Sigmoid colon (tissue), 7 donors: ENCODE results near the gene NR3C2. TPM values are rescaled to one million over a fixed set of nuclear protein-coding genes. Genes with fewer than 3 reads are reported as not detected.

Experiments
- DNase-seq: peaks from one replicate; pipeline ENCODE4 v3.0.0-alpha.2; 2019
- H3K27ac ChIP-seq, 4 donors: fragments of 200-600 bp; sonication (generic); one replicate each; pipeline ENCODE4 v1.5.1; 2016 to 2019; ENCODE audit warnings: mild to moderate bottlenecking in 1 of 4
- H3K27me3 ChIP-seq, 3 donors: fragments of 200-600 bp; sonication (generic); one replicate each; pipeline ENCODE4 v1.5.1; 2019; ENCODE audit warnings: mild to moderate bottlenecking in 1 of 3
- H3K36me3 ChIP-seq, 4 donors: fragments of 200-600 bp; sonication (generic); one replicate each; pipeline ENCODE4 v1.5.1; 2016 to 2019
- H3K4me1 ChIP-seq, 4 donors: fragments of 200-600 bp; sonication (generic); one replicate each; pipeline ENCODE4 v1.5.1; 2017 to 2019
- H3K4me3 ChIP-seq, 4 donors: fragments of 200-600 bp; sonication (generic); one replicate each; pipeline ENCODE4 v1.5.1; 2017 to 2019; ENCODE audit warnings: mild to moderate bottlenecking in 2 of 4, moderate library complexity in 1 of 4
- H3K9me3 ChIP-seq, 4 donors: fragments of 200-600 bp in 3 of 4; sonication (generic) in 3 of 4; one replicate each; pipeline versions ENCODE4 v1.5.1 to v1.6.1; 2013 to 2019
- EP300 ChIP-seq, 4 donors: sonication (generic); formaldehyde crosslinking; IDR thresholded peaks; one replicate each; pipeline ENCODE4 v1.6.1; 2017; ENCODE audit warnings: antibody characterized with exemption in 4 of 4
- POLR2A ChIP-seq, 2 donors: fragments of 450-650 bp; IDR thresholded peaks; one replicate each; pipeline ENCODE4 v1.6.1; 2016; ENCODE audit warnings: antibody characterized with exemption in 2 of 2, mild to moderate bottlenecking in 2 of 2, moderate library complexity in 2 of 2
- POLR2AphosphoS5 ChIP-seq, 4 donors: sonication (generic); formaldehyde crosslinking; IDR thresholded peaks; one replicate each; pipeline ENCODE4 v1.6.1; 2017; ENCODE audit warnings: antibody characterized with exemption in 4 of 4
- WGBS, 2 donors: extraction: QIAGEN DNeasy Blood & Tissue Kit; methylation state at CpG; one replicate each; pipeline ENCODE4 v1.1.7; 2013; 5-methylcytosine and 5-hydroxymethylcytosine counted together
- intact Hi-C: fragments of 100-400 bp; cut with DNase I; formaldehyde crosslinking; loops from one replicate; pipeline ENCODE4 v1.15.1; 2023
- polyA plus RNA-seq, 3 donors: library from polyadenylated mRNA; stranded (reverse); fragments of 200-250 nt; gene quantifications; one replicate each; pipeline ENCODE4 v1.2.3, GENCODE V29; 2013
- total RNA-seq, 4 donors: library from RNA; depleted of rRNA; stranded (reverse); fragments of >200 nt; gene quantifications; one replicate each; pipeline ENCODE4 v1.1.0, GENCODE V29; 2016
- TF ChIP-seq, protein P1 (sequence below), 4 experiments: fragments of 450-650 bp in 3 of 4; fragments of 200-600 bp in 1 of 4; IDR thresholded peaks; one replicate each; pipeline ENCODE4 v1.5.1; 2016 to 2019; ENCODE audit warnings: antibody characterized with exemption in 4 of 4, mild to moderate bottlenecking in 3 of 4, moderate library complexity in 2 of 4
- donor health status: healthy with polysubstance abuse.
- donor health status: Bipolar disorder and iron deficiency.
- donor health status: healthy.

The NR3C2 gene
- total and polyA plus RNA-seq, 7 donors = 15.6 to 34.9 (median 23.4) TPM

DNA sequence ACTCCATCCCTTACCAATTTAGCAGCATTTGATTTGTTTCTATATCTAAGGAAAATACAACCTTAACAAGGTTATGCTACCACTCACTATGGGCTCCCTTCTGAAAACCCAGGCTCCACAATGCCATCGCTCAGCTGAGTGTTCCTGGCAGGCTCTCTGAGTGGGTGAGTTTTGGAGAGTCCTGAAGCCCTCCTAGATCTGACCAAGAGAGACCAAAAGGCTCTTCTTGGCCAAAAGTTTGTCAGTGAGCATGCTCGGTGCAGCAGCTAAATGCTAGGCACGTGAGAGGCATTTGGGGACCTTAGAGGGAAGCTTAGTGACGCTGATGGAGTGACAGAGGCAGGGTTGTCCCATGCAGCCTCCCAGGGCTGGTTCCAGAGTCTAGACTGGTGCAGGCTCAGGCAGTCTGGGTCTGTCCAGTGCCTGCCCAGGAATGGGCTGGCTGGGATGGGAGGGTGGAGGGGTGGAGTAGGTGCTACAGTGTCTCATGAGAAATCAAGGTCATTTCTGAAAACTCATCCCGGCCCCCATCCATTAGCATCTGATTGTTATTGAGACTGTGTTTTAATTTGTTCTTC, 346.8 kb downstream of the NR3C2 start:
- Histone ChIP-seq H3K36me3 (no peaks in the 10 kb centered on the region), H3K27me3 (no peaks in the 10 kb centered on the region), H3K27ac (no peak overlapping the region), H3K9me3 (no peaks in the 10 kb centered on the region), H3K4me3 (no peak overlapping the region), H3K4me1 (peaks cover 0 to 26% (median 6%) of the 10 kb centered on the region in 4 donors)
- 94 to 100% methylated on average over 5 of the region's 5 CpGs for WGBS, 2 donors
- no peak for TF ChIP-seq POLR2AphosphoS5 (IDR thresholded peaks at IDR 0.05)
- TF ChIP-seq POLR2A (IDR thresholded peaks at IDR 0.05) = no peak
- TF ChIP-seq EP300 (IDR thresholded peaks at IDR 0.05) = no peak
- TF ChIP-seq, protein P1, sequence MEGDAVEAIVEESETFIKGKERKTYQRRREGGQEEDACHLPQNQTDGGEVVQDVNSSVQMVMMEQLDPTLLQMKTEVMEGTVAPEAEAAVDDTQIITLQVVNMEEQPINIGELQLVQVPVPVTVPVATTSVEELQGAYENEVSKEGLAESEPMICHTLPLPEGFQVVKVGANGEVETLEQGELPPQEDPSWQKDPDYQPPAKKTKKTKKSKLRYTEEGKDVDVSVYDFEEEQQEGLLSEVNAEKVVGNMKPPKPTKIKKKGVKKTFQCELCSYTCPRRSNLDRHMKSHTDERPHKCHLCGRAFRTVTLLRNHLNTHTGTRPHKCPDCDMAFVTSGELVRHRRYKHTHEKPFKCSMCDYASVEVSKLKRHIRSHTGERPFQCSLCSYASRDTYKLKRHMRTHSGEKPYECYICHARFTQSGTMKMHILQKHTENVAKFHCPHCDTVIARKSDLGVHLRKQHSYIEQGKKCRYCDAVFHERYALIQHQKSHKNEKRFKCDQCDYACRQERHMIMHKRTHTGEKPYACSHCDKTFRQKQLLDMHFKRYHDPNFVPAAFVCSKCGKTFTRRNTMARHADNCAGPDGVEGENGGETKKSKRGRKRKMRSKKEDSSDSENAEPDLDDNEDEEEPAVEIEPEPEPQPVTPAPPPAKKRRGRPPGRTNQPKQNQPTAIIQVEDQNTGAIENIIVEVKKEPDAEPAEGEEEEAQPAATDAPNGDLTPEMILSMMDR (IDR thresholded peaks at IDR 0.05) = no peak
- no peak for DNase-seq
- intact Hi-C loops = no loop called here

DNA sequence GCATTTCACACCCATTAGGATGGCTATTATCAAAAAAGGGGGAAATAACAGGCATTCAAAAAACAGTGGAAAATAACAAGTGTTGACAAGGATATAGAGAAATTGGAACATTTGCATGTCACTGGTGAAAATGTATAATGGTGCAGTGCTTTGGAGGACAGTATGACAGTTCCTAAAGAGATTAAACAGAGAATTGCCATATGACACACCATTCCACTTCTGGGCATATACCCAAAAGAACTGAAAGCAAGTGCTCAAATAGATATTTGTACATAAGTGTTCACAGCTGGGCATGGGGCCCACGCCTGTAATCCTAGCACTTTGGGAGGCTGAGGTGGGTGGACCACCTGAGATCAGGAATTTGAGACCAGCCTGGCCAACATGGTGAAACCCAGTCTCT, 348.1 kb downstream of the NR3C2 start:
- no peak for DNase-seq
- no peaks in the 10 kb centered on the region for H3K27me3 ChIP-seq
- no peak for TF ChIP-seq POLR2AphosphoS5 (IDR thresholded peaks at IDR 0.05)
- 88 to 94% methylated on average over 1 of the region's 1 CpG for WGBS, 2 donors
- intact Hi-C loops = no loop called here
- no peak overlapping the region for H3K27ac ChIP-seq
- H3K9me3 ChIP-seq = no peaks in the 10 kb centered on the region
- H3K36me3 ChIP-seq = no peaks in the 10 kb centered on the region
- H3K4me1 ChIP-seq = peaks cover 0 to 26% (median 6%) of the 10 kb centered on the region in 4 donors
- H3K4me3 ChIP-seq = no peak overlapping the region

DNA sequence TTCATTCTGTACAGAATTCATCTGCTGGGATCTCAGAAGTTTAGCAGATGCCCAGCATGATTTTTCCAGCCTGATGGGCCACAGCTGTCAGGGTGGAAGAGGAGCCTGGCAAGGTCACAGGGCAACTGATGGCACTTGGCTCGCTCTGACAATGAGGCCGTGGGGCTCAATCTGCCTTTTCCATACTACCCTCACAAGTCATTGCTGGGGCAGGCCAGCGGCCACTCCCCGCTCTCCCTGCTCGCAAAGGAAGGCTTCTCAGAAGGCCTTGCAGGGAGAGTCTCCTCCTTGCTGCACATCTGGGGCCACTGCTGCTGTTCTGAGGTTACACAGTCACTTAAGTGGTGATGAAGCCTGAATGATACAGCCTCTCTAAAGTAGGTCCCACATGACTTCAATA, 349.1 kb downstream of the NR3C2 start:
- Histone ChIP-seq H3K27ac (no peak overlapping the region), H3K4me3 (no peak overlapping the region), H3K36me3 (no peaks in the 10 kb centered on the region), H3K9me3 (peaks cover 0 to 2% (median 0%) of the 10 kb centered on the region in 4 donors), H3K4me1 (peaks cover 0 to 26% (median 6%) of the 10 kb centered on the region in 4 donors), H3K27me3 (no peaks in the 10 kb centered on the region)
- intact Hi-C loops = no loop called here
- no peak for DNase-seq
- no peak for TF ChIP-seq POLR2AphosphoS5 (IDR thresholded peaks at IDR 0.05)
- no peak for TF ChIP-seq EP300 (IDR thresholded peaks at IDR 0.05)
- TF ChIP-seq POLR2A (IDR thresholded peaks at IDR 0.05) = no peak
- TF ChIP-seq, protein P1 (IDR thresholded peaks at IDR 0.05) = no peak
- 96 to 97% methylated on average over 5 of the region's 5 CpGs for WGBS, 2 donors

DNA sequence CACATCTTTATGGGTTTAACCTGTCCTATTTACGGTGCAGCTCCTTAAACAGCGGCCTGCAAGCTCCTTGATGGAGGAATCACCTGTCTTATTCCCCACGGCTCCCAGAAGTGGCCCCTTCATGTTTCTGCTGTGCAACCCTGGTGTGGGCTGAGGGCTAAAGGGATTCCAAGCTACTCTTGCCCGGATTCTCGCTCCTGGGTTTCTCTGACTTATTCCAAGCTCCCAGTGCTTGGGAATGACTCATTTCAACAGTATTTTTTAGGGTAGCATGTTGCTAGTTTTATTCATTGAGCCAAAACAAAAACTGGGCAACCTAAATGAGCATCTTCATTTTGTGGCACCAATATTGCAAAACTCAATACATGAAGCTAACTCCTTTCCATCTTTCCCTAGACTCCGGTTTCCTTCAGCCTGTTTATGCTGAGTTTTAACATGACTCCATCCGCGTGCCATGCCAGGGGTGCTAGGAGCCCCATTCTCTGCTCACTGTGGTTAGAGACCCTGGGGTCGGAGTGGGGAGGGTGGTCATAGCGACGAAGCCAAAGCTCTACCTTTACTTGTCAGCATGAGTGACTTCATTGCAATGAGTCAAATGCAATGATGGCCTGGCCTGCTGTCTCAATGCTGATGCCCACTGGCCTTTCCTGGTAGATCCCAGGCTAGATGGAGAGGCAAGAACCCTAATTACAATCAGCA, 349.7 kb downstream of the NR3C2 start:
- no peak for DNase-seq
- peaks cover 0 to 2% (median 0%) of the 10 kb centered on the region in 4 donors for H3K9me3 ChIP-seq
- intact Hi-C loops = no loop called here
- peaks cover 0 to 26% (median 6%) of the 10 kb centered on the region in 4 donors for H3K4me1 ChIP-seq
- 95 to 96% methylated on average over 11 of the region's 11 CpGs for WGBS, 2 donors
- H3K27ac ChIP-seq = no peak overlapping the region
- no peak for TF ChIP-seq POLR2AphosphoS5 (IDR thresholded peaks at IDR 0.05)
- TF ChIP-seq POLR2A (IDR thresholded peaks at IDR 0.05) = no peak
- TF ChIP-seq EP300 (IDR thresholded peaks at IDR 0.05) = no peak
- TF ChIP-seq, protein P1 (IDR thresholded peaks at IDR 0.05) = no peak
- H3K4me3 ChIP-seq = no peak overlapping the region
- H3K36me3 ChIP-seq = no peaks in the 10 kb centered on the region
- no peaks in the 10 kb centered on the region for H3K27me3 ChIP-seq

DNA sequence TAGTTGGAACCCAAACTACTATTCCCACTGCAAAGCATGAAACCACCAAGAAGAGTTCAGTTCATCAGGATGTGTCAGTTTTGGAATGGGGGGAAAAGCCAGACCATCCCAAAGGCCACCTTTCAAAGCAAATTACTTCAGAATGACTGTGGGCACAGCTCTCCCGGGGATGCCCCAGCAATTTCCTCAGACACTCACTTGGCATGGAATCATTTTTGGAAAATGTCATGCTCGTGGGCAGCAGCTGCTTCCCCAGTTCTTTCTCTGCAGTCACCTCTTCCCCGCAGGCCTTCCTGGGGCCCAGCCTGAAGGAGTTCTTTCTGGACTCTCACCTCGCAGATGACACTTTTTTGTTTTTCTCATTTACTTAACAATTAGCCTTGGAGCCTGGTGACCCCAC, 350.3 kb downstream of the NR3C2 start:
- Histone ChIP-seq H3K4me3 (no peak overlapping the region), H3K27me3 (no peaks in the 10 kb centered on the region), H3K4me1 (peaks cover 0 to 26% (median 6%) of the 10 kb centered on the region in 4 donors), H3K9me3 (peaks cover 0 to 2% (median 0%) of the 10 kb centered on the region in 4 donors), H3K36me3 (no peaks in the 10 kb centered on the region), H3K27ac (no peak overlapping the region)
- intact Hi-C loops = no loop called here
- TF ChIP-seq EP300 (IDR thresholded peaks at IDR 0.05) (no peak), POLR2AphosphoS5 (IDR thresholded peaks at IDR 0.05) (no peak), POLR2A (IDR thresholded peaks at IDR 0.05) (no peak)
- TF ChIP-seq, protein P1 (IDR thresholded peaks at IDR 0.05) = no peak
- 85 to 92% methylated on average over 4 of the region's 4 CpGs for WGBS, 2 donors
- DNase-seq = no peak
